SU-DHL-6 (cell line): ENCODE measurements around the gene MTHFSD.
"Not testable (repeated sequence)": the region's sequence is repeated elsewhere in the genome, so short reads cannot be mapped to it uniquely, and the experiment has no call there.

Source experiments
- H2AFZ ChIP-seq: fragments of 200-600 bp; sonication (generic); 2 replicates; pipeline ENCODE4 v1.6.1; 2014; ENCODE audit warnings: low read depth, mild to moderate bottlenecking, moderate library complexity, mixed read lengths, antibody characterized with exemption, low read length; ENCODE audit not compliant: severe bottlenecking
- H3F3A ChIP-seq: fragments of 200-600 bp; shearing (Covaris generic); 2 replicates; pipeline ENCODE4 v1.6.0; 2016; ENCODE audit warnings: antibody characterized with exemption, mild to moderate bottlenecking; ENCODE audit not compliant: insufficient read depth
- H3K27ac ChIP-seq: fragments of 200-600 bp; sonication (generic); 2 replicates; pipeline ENCODE4 v1.5.1; 2016; ENCODE audit warnings: low read depth, mild to moderate bottlenecking, low read length, moderate library complexity, mixed read lengths
- H3K27me3 ChIP-seq: fragments of 200-600 bp; sonication (generic), shearing (Covaris generic); 2 replicates; pipeline ENCODE4 v1.6.0; 2014; ENCODE audit warnings: mild to moderate bottlenecking, low read length
- H3K36me3 ChIP-seq: fragments of 200-600 bp; sonication (generic); 2 replicates; pipeline ENCODE4 v1.6.1; 2014; ENCODE audit warnings: mild to moderate bottlenecking, low read length, mixed read lengths
- H3K4me2 ChIP-seq: fragments of 300-600, 200-600 bp; shearing (Covaris generic), sonication (generic); 2 replicates; pipeline ENCODE4 v1.6.0; 2014; ENCODE audit warnings: low read length, low read depth, mild to moderate bottlenecking; ENCODE audit not compliant: poor library complexity, severe bottlenecking
- H3K4me3 ChIP-seq: fragments of 200-600 bp; sonication (generic); 2 replicates; pipeline ENCODE4 v1.5.1; 2014; ENCODE audit warnings: antibody characterized with exemption, low read length, mild to moderate bottlenecking, mixed read lengths; ENCODE audit not compliant: insufficient read depth, poor library complexity, severe bottlenecking
- H3K79me2 ChIP-seq: fragments of 200-600 bp; sonication (generic); 2 replicates; pipeline ENCODE4 v1.6.1; 2014; ENCODE audit warnings: mild to moderate bottlenecking, low read length, moderate library complexity; ENCODE audit not compliant: insufficient read depth
- H3K9ac ChIP-seq: fragments of 200-600 bp; sonication (generic); 2 replicates; pipeline ENCODE4 v1.7.0; 2014; ENCODE audit warnings: mild to moderate bottlenecking, low read length
- H3K9me2 ChIP-seq: fragments of 200-600 bp; sonication (generic); replicated peaks from 2 replicates; pipeline ENCODE4 v1.6.1; 2014; ENCODE audit warnings: low read length; ENCODE audit not compliant: insufficient read depth
- H3K9me3 ChIP-seq: fragments of 200-600 bp; sonication (generic); 2 replicates; pipeline ENCODE4 v1.6.1; 2014; ENCODE audit warnings: low read length, mixed read lengths; ENCODE audit not compliant: insufficient read depth
- H4K20me1 ChIP-seq: fragments of 200-600 bp; sonication (generic); 2 replicates; pipeline ENCODE4 v1.6.1; 2014; ENCODE audit warnings: low read depth, mild to moderate bottlenecking, antibody characterized with exemption, low read length, moderate library complexity, mixed read lengths
- CTCF ChIP-seq: fragments of 200-600 bp; sonication (generic); IDR thresholded peaks from one replicate; pipeline ENCODE4 v1.5.1; 2017; ENCODE audit warnings: antibody characterized with exemption, mild to moderate bottlenecking, low read length, moderate library complexity; ENCODE audit not compliant: insufficient read depth, poor library complexity, severe bottlenecking
- EZH2phosphoT487 ChIP-seq: fragments of 200-600 bp; sonication (generic), shearing (Covaris generic); conservative IDR thresholded peaks from 2 replicates; pipeline ENCODE4 v1.6.1; 2018; ENCODE audit warnings: mild to moderate bottlenecking, antibody characterized with exemption, low read length, moderate library complexity, mixed read lengths

Gene MTHFSD

GRCh38 chr16:86593913-86594620, 39.0 kb upstream of the MTHFSD start:
- H3K27ac ChIP-seq = no peak overlapping the region
- H3K36me3 ChIP-seq = no peaks in the 10 kb centered on the region
- no peak overlapping the region for H3K9ac ChIP-seq
- no peaks in the 10 kb centered on the region for H3K9me2 ChIP-seq
- H4K20me1 ChIP-seq = no peaks in the 10 kb centered on the region
- H3K79me2 ChIP-seq = no peaks in the 10 kb centered on the region
- H3K27me3 ChIP-seq = no peaks in the 10 kb centered on the region
- no peak overlapping the region for H3K4me3 ChIP-seq
- no peaks in the 10 kb centered on the region for H3K9me3 ChIP-seq
- TF ChIP-seq CTCF (no peak), EZH2phosphoT487 (no peak)
- no peak overlapping the region for H3K4me2 ChIP-seq
- H2AFZ ChIP-seq = no peak overlapping the region
- no peaks in the 10 kb centered on the region for H3F3A ChIP-seq

GRCh38 chr16:86591270-86591669, 36.2 kb upstream of the MTHFSD start:
- no peaks in the 10 kb centered on the region for H3K9me2 ChIP-seq
- no peaks in the 10 kb centered on the region for H3K27me3 ChIP-seq
- H3K9me3 ChIP-seq = no peaks in the 10 kb centered on the region
- no peak overlapping the region for H3K27ac ChIP-seq
- H4K20me1 ChIP-seq = no peaks in the 10 kb centered on the region
- no peak overlapping the region for H3K9ac ChIP-seq
- no peak overlapping the region for H3K4me2 ChIP-seq
- H3K79me2 ChIP-seq = no peaks in the 10 kb centered on the region
- TF ChIP-seq CTCF (no peak), EZH2phosphoT487 (no peak)
- H3K4me3 ChIP-seq = no peak overlapping the region
- H2AFZ ChIP-seq = no peak overlapping the region
- no peaks in the 10 kb centered on the region for H3K36me3 ChIP-seq
- no peaks in the 10 kb centered on the region for H3F3A ChIP-seq

- Histone ChIP-seq H3K79me2 (no peaks in the 10 kb centered on the region), H3F3A (no peaks in the 10 kb centered on the region), H2AFZ (no peak overlapping the region), H3K4me2 (no peak overlapping the region), H3K9me2 (no peaks in the 10 kb centered on the region), H3K4me3 (no peak overlapping the region), H3K9me3 (no peaks in the 10 kb centered on the region), H3K27ac (no peak overlapping the region), H3K36me3 (no peaks in the 10 kb centered on the region), H4K20me1 (no peaks in the 10 kb centered on the region), H3K27me3 (no peaks in the 10 kb centered on the region), H3K9ac (no peak overlapping the region)
- TF ChIP-seq CTCF = no peak
- no peak for TF ChIP-seq EZH2phosphoT487
Observed at GRCh38 chr16:86590501-86591144, 35.6 kb upstream of the MTHFSD start.

- H3K9me3 ChIP-seq, H3K36me3 ChIP-seq, H3K4me2 ChIP-seq, H3K79me2 ChIP-seq, H3K4me3 ChIP-seq, H3K9me2 ChIP-seq, H3K27ac ChIP-seq, H3K9ac ChIP-seq, H4K20me1 ChIP-seq, H2AFZ ChIP-seq, H3K27me3 ChIP-seq, H3F3A ChIP-seq: not testable (repeated sequence)
Observed at GRCh38 chr16:86587955-86588354, 32.9 kb upstream of the MTHFSD start.
